Epithelial cell of proximal tubule (primary cell): ENCODE results near the gene EPHA1. TPM values are rescaled to one million over a fixed set of nuclear protein-coding genes. Genes with fewer than 3 reads are reported as not detected.

Source experiments
- DNase-seq: peaks from one replicate; pipeline ENCODE4 v3.0.0-alpha.2; 2011; ENCODE audit warnings: low read depth
- H3K4me3 ChIP-seq: 2 replicates; pipeline ENCODE4 v1.5.1; 2011; ENCODE audit warnings: low read depth, mild to moderate bottlenecking, low read length
- total RNA-seq: library from RNA; depleted of rRNA; stranded (reverse); fragments of >200 nt; gene quantifications from 2 replicates; pipeline ENCODE4 v1.2.3, GENCODE V29; 2015
- TF ChIP-seq, protein P1 (sequence below): conservative IDR thresholded peaks from 2 replicates; pipeline ENCODE4 v1.5.1; 2012; ENCODE audit warnings: low read depth, mild to moderate bottlenecking, low read length

The EPHA1 gene
- total RNA-seq, 1 donor from 2014 or later = 14.4 TPM

DNA sequence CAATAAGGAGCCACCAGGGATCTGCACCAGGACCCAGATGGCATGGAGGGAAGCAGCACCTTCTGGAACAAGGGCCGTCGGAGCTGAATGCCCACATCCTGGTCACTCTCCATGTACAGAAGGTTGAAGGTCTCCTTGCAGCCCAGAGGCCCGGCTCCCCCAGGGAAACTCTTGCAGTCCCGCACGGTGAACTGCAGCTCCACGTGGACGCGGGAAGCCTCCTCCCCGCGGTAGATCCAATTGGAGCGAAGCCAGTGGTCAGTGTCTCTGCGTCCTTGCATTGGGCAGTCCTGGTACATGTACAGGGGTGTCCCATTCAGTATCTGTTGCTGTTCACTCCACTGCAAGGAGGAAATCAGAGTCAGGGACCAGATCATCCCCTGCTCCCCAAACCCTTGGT, 7.4 kb downstream of the EPHA1 start:
- no peak overlapping the region for H3K4me3 ChIP-seq
- TF ChIP-seq, protein P1, sequence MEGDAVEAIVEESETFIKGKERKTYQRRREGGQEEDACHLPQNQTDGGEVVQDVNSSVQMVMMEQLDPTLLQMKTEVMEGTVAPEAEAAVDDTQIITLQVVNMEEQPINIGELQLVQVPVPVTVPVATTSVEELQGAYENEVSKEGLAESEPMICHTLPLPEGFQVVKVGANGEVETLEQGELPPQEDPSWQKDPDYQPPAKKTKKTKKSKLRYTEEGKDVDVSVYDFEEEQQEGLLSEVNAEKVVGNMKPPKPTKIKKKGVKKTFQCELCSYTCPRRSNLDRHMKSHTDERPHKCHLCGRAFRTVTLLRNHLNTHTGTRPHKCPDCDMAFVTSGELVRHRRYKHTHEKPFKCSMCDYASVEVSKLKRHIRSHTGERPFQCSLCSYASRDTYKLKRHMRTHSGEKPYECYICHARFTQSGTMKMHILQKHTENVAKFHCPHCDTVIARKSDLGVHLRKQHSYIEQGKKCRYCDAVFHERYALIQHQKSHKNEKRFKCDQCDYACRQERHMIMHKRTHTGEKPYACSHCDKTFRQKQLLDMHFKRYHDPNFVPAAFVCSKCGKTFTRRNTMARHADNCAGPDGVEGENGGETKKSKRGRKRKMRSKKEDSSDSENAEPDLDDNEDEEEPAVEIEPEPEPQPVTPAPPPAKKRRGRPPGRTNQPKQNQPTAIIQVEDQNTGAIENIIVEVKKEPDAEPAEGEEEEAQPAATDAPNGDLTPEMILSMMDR = no peak
- DNase-seq = no peak

DNA sequence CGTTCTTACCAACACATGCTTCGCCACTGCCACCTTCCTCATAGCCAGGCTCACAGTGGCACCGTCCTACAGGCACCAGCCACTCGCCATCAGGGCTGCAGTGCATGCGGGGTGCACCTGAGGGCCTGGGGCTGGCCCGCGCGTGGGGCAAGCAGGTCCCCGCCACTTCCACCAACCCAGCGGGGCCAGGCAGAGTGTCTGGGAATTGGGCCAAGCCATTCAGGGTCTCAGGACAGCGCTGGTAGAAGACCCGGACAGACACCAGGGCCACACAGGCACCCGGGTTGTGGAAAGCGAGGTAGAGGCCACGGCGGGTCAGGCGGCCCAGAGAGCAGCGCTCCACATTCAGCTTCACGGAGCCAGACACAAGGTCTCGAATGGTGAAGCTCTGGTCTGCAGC, 9.0 kb downstream of the EPHA1 start:
- H3K4me3 ChIP-seq = no peak overlapping the region
- TF ChIP-seq, protein P1 = no peak
- DNase-seq = no peak

DNA sequence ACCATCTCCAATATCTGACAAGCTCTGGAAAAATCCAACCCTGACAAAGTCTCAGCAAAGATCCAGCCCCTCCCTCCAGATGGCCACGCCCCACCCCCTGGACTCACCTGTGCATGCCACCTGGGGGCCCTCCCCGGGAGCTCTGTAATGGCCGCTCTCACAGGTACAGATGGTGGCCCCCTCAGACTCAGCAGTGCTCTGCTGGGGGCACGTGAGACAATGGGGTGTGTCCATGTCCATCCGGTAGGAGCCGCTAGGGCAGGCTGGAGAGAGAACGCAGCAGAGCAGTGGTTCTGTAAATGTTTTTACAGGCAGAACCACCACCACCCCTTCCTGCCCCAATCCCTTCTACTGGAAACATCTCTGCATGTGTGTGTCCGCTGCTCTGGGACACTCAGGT, 9.5 kb downstream of the EPHA1 start:
- TF ChIP-seq, protein P1 = no peak
- DNase-seq = no peak
- H3K4me3 ChIP-seq = no peak overlapping the region

DNA sequence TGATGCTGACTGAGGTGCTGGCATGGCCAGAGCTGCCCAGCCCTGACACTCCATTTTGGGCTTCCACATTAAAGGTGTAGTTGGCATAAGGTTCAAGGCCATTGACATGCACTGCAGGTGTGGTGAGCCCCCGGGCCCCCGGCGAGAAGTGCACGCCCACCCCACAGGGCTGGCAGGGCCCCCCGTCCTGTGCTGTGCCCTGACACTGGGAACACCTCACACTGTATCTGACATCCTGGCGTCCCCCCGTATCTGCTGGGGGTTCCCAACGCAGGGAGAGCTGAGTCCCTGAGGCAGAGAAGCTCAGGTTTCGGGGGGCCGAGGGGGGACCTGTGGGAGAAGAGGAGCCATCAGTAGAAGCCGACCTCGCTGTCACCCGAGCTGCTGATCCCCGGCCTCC, 10.0 kb downstream of the EPHA1 start:
- TF ChIP-seq, protein P1 = no peak
- DNase-seq = no peak
- H3K4me3 ChIP-seq = no peak overlapping the region

DNA sequence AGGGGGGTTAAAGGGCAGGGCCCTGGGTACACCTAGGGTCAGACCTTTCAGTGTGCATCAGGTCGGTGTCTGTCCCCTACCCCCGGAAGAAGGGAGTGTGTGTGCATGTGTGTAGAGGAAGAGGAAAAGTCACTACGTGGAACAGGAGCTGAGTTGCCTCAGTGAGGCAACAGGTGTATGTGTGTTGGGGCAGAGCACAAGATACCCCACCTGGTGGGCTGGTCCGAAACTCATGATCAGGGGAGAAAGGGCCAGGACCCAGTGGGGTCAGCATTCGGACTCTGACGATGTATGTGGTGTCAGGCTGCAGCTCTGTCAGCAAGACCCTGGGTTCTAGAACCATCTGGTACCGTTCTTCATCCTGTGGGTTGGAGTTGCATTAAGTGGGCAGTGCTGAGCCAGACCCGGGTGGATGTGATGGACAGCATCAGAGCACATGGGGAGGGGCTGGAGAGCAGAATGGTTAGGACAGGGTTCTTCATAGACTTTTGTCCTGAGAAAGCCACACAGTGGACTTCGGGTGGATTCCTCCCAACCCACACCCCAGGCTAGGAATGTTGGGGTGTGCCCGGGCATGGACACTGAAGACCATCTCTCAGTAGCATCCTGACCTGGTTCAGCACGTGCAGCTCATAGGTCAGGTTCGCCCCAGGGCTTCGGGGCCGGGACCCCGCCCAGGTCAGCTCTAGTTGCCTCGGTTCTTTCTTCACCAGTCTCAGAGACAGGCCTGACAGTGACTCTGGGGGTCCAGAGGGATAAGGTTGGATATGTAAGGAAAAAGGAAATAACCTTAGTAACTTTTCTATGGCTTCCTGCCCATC, 10.7 kb downstream of the EPHA1 start:
- TF ChIP-seq, protein P1 = no peak
- no peak for DNase-seq
- H3K4me3 ChIP-seq = no peak overlapping the region

DNA sequence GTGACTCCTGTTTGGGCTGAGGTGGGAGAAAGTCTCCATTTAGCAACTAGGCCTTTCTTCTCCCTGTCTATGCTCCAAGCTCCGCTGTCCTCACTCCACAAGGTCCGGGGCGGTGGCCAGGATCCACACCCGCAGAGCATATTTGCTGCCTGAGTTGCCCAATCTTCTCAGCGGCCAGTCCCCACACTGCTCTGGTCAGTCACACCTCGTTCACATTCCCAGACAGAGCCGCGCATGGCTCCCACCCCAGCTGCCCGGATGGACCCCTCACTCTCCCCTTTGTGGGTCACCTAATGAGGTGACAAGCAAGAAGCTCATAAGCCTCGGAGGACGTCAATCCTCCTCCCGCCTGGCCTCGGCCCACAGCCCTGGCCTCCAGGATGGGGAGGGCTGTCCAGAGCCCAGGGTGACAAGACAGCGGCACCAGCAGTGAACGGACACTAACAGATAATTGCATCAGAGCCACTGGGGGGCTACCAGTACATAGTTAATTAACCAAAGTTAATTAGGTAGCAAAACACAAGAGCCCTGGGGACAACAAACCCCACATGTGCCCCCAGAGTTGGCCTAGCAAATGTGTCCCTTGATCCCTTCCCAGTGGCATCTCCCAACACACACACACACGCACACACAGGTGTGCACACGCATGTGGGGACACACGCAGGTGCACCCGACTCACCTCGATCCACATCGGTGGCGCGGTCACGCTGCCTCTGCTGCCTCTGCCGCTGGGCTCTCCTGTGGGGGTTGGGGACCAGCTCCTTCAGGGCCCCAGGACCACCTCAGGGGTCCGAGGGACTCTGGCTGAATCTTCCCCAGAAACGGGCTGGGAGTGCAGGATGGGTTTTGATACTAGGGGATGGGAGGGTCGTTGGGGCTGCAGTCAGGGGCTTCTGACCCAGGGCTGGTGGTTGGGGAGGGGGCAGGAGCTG, 11.8 kb downstream of the EPHA1 start:
- no peak overlapping the region for H3K4me3 ChIP-seq
- TF ChIP-seq, protein P1 = no peak
- no peak for DNase-seq
